ENCODE data around the gene SFSWAP.

DNA sequence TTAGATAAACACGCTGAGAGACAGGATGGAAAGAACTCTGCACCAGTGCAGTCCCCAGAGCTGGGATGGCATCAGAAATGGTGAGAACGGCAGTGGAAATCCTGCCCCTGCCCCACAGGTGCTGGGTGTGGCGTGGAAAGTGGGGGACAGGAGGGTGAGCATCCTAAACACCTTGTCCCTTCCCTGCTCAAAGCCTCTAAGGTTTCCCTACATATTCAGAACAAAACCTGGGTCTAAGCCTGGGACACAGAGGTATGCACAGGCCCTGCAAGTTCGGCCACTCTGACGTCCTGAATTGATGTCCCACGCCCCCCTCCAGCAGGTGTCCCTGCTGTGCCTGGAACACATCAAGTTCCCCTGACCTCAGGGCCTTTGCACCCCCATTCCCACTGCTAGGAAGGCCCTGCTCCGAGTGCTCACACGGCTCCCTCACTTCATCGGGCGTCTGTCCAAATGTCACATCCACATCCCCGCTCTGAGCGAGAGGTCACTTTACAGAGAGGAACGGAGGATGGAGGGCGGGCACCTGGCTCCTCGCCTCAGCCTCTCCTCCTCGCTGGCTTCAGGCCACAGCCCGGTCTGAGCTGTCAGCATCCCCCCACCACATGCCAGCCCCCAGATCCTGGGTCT, 38.5 kb upstream of the SFSWAP start:
- TF ChIP-seq POLR2A (IDR thresholded peaks at IDR 0.05) = no peak
- TF ChIP-seq, protein P1, sequence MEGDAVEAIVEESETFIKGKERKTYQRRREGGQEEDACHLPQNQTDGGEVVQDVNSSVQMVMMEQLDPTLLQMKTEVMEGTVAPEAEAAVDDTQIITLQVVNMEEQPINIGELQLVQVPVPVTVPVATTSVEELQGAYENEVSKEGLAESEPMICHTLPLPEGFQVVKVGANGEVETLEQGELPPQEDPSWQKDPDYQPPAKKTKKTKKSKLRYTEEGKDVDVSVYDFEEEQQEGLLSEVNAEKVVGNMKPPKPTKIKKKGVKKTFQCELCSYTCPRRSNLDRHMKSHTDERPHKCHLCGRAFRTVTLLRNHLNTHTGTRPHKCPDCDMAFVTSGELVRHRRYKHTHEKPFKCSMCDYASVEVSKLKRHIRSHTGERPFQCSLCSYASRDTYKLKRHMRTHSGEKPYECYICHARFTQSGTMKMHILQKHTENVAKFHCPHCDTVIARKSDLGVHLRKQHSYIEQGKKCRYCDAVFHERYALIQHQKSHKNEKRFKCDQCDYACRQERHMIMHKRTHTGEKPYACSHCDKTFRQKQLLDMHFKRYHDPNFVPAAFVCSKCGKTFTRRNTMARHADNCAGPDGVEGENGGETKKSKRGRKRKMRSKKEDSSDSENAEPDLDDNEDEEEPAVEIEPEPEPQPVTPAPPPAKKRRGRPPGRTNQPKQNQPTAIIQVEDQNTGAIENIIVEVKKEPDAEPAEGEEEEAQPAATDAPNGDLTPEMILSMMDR (IDR thresholded peaks at IDR 0.05) = no peak

All from testis (tissue), 2 donors.